HL-60/S4 (cell line): ENCODE measurements around the gene S100A3.

Experiments used
- in situ Hi-C: fragments of 300-500 bp; cut with MboI; formaldehyde crosslinking; loops from 2 replicates; pipeline ENCODE4 v1.14.3; 2022; ENCODE audit warnings: low sequenced_read_pairs

Gene S100A3

GRCh38 chr1:153550827-153551500 is 1.9 kb upstream of the S100A3 start:
- in situ Hi-C loops = no loop called here

- in situ Hi-C loops = no loop called here
Measured at GRCh38 chr1:153550398-153550758, 1.3 kb upstream of the S100A3 start.

- in situ Hi-C loops = no loop called here
Measured at GRCh38 chr1:153549741-153550397, 811 bp upstream of the S100A3 start.

- in situ Hi-C loops = no loop called here
Measured at GRCh38 chr1:153547560-153548551, 1.2 kb downstream of the S100A3 start.

- in situ Hi-C loops = no loop called here
Measured at GRCh38 chr1:153546796-153547559, 2.1 kb downstream of the S100A3 start.

- in situ Hi-C loops = no loop called here
Measured at GRCh38 chr1:153546371-153546770, 2.7 kb downstream of the S100A3 start.

GRCh38 chr1:153545067-153546055 is 3.7 kb downstream of the S100A3 start, which contains the start of gene S100A4:
Gene S100A4, minus strand, starts transcription at chr1:153545806. Its CDS starts 1,012 bp downstream, at chr1:153544794.
- in situ Hi-C loops = no loop called here

GRCh38 chr1:153544453-153545066 is 4.5 kb downstream of the S100A3 start:
- in situ Hi-C loops = no loop called here

- in situ Hi-C loops = no loop called here
Measured at GRCh38 chr1:153543736-153544135, 5.3 kb downstream of the S100A3 start.

- in situ Hi-C loops = no loop called here
Measured at GRCh38 chr1:153542956-153543711, 5.9 kb downstream of the S100A3 start.

- in situ Hi-C loops = no loop called here
Measured at GRCh38 chr1:153541641-153542590, 7.1 kb downstream of the S100A3 start.

- in situ Hi-C loops = no loop called here
Measured at GRCh38 chr1:153540394-153541361, 8.4 kb downstream of the S100A3 start, which contains the start of gene S100A5. Gene S100A5, minus strand, starts transcription at chr1:153540934. Its CDS starts 743 bp downstream, at chr1:153540191.

- in situ Hi-C loops = no loop called here
Measured at GRCh38 chr1:153539395-153540093, 9.5 kb downstream of the S100A3 start.

- in situ Hi-C loops = no loop called here
Measured at GRCh38 chr1:153538315-153538821, 10.7 kb downstream of the S100A3 start.

GRCh38 chr1:153537376-153537730 is 11.7 kb downstream of the S100A3 start:
- in situ Hi-C loops = no loop called here
